NT2/D1 (cell line): Measurements from ENCODE around the gene NAA11.

Experiments used
- DNase-seq: peaks from one replicate; pipeline ENCODE4 v3.0.0-alpha.2; 2011; ENCODE audit warnings: low read depth, low spot score
- H3K27me3 ChIP-seq: 2 replicates; pipeline ENCODE4 v1.6.0; 2011; ENCODE audit warnings: mild to moderate bottlenecking; ENCODE audit not compliant: insufficient read length, insufficient read depth
- H3K36me3 ChIP-seq: 2 replicates; pipeline ENCODE4 v1.6.1; 2011; ENCODE audit warnings: mild to moderate bottlenecking, low read length, mixed read lengths; ENCODE audit not compliant: insufficient read depth, insufficient read length
- H3K4me1 ChIP-seq: 2 replicates; pipeline ENCODE4 v1.5.1; 2011; ENCODE audit not compliant: insufficient read depth, insufficient read length
- H3K4me3 ChIP-seq: 2 replicates; pipeline ENCODE4 v1.5.1; 2011; ENCODE audit warnings: low read depth; ENCODE audit not compliant: insufficient read length
- H3K9ac ChIP-seq: 2 replicates; pipeline ENCODE4 v1.6.0; 2011; ENCODE audit warnings: low read depth; ENCODE audit not compliant: insufficient read length
- H3K9me3 ChIP-seq: 2 replicates; pipeline ENCODE4 v1.5.1; 2011; ENCODE audit warnings: mild to moderate bottlenecking, low read length; ENCODE audit not compliant: insufficient read depth
- SUZ12 ChIP-seq: IDR thresholded peaks from 2 replicates; pipeline ENCODE4 v1.6.1; 2011; ENCODE audit not compliant: insufficient read length, insufficient read depth; ENCODE audit errors: extremely low read depth
- YY1 ChIP-seq: IDR thresholded peaks from 2 replicates; pipeline ENCODE4 v1.6.1; 2011; ENCODE audit not compliant: insufficient read length, insufficient read depth
- ZNF274 ChIP-seq: IDR thresholded peaks from 2 replicates; pipeline ENCODE4 v1.6.1; 2011; ENCODE audit warnings: mild to moderate bottlenecking, low read depth, low read length

The NAA11 gene

DNA sequence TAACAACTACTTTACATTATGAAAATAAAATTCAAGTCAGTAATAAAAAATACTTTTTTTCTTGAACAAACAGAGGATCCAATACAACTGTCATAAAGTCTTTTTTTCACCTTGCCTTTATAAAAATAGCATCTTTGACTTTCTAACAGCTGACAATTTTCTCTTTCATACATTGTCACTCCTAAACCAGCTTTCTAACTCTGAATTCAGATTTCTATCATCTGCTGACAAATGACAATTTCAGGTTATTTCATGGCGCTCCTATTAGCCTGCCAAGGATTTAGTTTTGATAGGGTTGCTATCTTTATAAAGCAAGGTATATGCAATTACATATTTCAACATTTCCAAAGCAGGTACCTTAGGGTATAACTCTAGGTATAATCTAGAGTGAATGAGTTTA is 14.6 kb downstream of the NAA11 start:
- no peak for DNase-seq
- TF ChIP-seq ZNF274 (no peak), SUZ12 (no peak), YY1 (no peak)
- Histone ChIP-seq H3K36me3 (no peaks in the 10 kb centered on the region), H3K27me3 (no peaks in the 10 kb centered on the region), H3K4me1 (no peaks in the 10 kb centered on the region), H3K4me3 (no peak overlapping the region), H3K9ac (no peak overlapping the region), H3K9me3 (no peaks in the 10 kb centered on the region)

- Histone ChIP-seq H3K9me3 (no peaks in the 10 kb centered on the region), H3K36me3 (no peaks in the 10 kb centered on the region), H3K4me3 (no peak overlapping the region), H3K27me3 (no peaks in the 10 kb centered on the region), H3K4me1 (no peaks in the 10 kb centered on the region), H3K9ac (no peak overlapping the region)
- TF ChIP-seq YY1 (no peak), ZNF274 (no peak), SUZ12 (no peak)
- no peak for DNase-seq
Measured at GRCh38 chr4:79308971-79309370, 16.9 kb downstream of the NAA11 start.

GRCh38 chr4:79308137-79308536 is 17.7 kb downstream of the NAA11 start:
- H3K36me3 ChIP-seq = no peaks in the 10 kb centered on the region
- no peak for TF ChIP-seq SUZ12
- TF ChIP-seq ZNF274 = no peak
- TF ChIP-seq YY1 = no peak

GRCh38 chr4:79306795-79307194 is 19.1 kb downstream of the NAA11 start:
- Histone ChIP-seq H3K36me3 (no peaks in the 10 kb centered on the region), H3K9me3 (no peaks in the 10 kb centered on the region), H3K9ac (no peak overlapping the region), H3K27me3 (no peaks in the 10 kb centered on the region), H3K4me1 (no peaks in the 10 kb centered on the region), H3K4me3 (no peak overlapping the region)
- TF ChIP-seq YY1 = no peak
- no peak for TF ChIP-seq SUZ12
- TF ChIP-seq ZNF274 = no peak
- DNase-seq = no peak

More at GRCh38 chr4:79308137-79308536, 17.7 kb downstream of the NAA11 start:
- Histone ChIP-seq H3K9ac (no peak overlapping the region), H3K9me3 (no peaks in the 10 kb centered on the region), H3K4me1 (no peaks in the 10 kb centered on the region), H3K27me3 (no peaks in the 10 kb centered on the region), H3K4me3 (no peak overlapping the region)
- DNase-seq = no peak

DNA sequence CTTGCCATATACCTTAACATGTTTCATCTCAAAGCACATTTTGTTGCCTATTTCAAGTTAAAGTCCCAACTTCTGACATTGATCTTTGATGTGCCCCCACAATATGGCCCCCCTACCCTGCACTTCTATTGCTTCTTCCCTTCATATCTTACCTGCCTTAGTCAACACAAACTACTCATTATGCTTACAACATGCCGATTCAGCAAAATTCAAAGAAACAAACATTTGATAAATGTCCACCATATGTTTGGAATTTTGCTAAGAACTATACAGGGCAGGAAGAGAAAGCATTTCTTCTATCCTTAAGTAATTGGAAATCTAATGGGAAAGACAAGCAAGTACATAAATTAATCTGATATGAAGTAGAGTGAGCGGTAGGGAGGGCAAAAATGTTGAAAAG is 25.6 kb downstream of the NAA11 start:
- Histone ChIP-seq H3K9me3 (no peaks in the 10 kb centered on the region), H3K36me3 (no peaks in the 10 kb centered on the region), H3K4me1 (no peaks in the 10 kb centered on the region), H3K4me3 (no peak overlapping the region), H3K27me3 (no peaks in the 10 kb centered on the region), H3K9ac (no peak overlapping the region)
- no peak for TF ChIP-seq ZNF274
- no peak for TF ChIP-seq YY1
- no peak for TF ChIP-seq SUZ12
- no peak for DNase-seq

- no peak overlapping the region for H3K9ac ChIP-seq
Measured at GRCh38 chr4:79298484-79298883, 27.4 kb downstream of the NAA11 start.

DNA sequence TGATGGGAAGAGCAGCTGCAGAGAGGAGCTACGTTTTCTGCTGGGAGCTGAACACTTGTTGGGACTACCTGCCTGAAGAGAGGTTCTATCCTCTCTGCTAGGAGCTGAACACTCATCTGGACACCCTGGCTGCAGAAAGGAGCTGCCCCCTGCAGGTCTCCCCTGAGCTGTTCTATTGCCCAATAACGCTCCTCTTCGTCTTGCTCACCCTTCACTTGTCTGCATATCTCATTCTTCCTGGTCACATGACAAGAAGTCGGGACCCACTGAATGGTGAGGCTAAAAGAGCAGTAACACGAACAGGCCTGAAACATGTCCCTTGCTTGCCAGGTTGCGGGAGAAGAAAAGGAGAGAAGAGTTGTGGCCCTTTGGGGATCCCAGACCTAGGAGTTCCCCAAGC is 27.8 kb downstream of the NAA11 start:
- DNase-seq = no peak
- H3K9me3 ChIP-seq = no peaks in the 10 kb centered on the region
- H3K4me3 ChIP-seq = no peak overlapping the region
- TF ChIP-seq SUZ12 = no peak
- H3K9ac ChIP-seq = no peak overlapping the region
- H3K27me3 ChIP-seq = no peaks in the 10 kb centered on the region
- no peaks in the 10 kb centered on the region for H3K4me1 ChIP-seq
- no peaks in the 10 kb centered on the region for H3K36me3 ChIP-seq

More at GRCh38 chr4:79298484-79298883, 27.4 kb downstream of the NAA11 start:
- H3K27me3 ChIP-seq = no peaks in the 10 kb centered on the region
- no peak overlapping the region for H3K4me3 ChIP-seq
- no peaks in the 10 kb centered on the region for H3K9me3 ChIP-seq
- TF ChIP-seq SUZ12 (no peak), ZNF274 (no peak), YY1 (no peak)
- H3K36me3 ChIP-seq = no peaks in the 10 kb centered on the region
- H3K4me1 ChIP-seq = no peaks in the 10 kb centered on the region
- DNase-seq = no peak

DNA sequence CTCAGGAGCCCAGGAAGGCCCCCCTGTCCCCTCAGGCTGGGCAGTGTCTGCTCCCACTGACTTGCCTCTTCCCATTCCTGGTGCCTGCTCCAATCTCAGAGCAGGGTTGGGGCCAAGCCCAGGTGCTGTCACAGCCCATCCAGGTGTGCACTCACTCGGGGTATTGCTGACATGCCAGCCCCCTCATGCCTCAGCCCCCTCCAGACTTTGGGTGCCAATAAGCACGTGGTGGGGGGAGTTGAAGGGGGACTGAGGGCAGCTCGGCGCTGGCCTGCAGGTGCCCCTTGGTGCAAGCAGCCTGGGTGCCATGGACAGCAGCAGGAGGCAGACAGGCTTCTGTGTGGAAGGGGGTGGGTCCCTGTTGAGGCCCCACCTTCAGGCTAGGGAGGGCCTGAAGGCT is 28.4 kb downstream of the NAA11 start:
- Histone ChIP-seq H3K9ac (no peak overlapping the region), H3K36me3 (no peaks in the 10 kb centered on the region), H3K9me3 (no peaks in the 10 kb centered on the region), H3K4me1 (no peaks in the 10 kb centered on the region), H3K27me3 (no peaks in the 10 kb centered on the region), H3K4me3 (no peak overlapping the region)
- no peak for DNase-seq
- no peak for TF ChIP-seq ZNF274
- TF ChIP-seq YY1 = no peak
- TF ChIP-seq SUZ12 = no peak
